ENCODE measurements around the gene ZNF638. TPM values are rescaled to one million over a fixed set of nuclear protein-coding genes. Genes with fewer than 3 reads are reported as not detected.
"Not testable (repeated sequence)": the region's sequence is repeated elsewhere in the genome, so short reads cannot be mapped to it uniquely, and the experiment has no call there.

The ZNF638 gene
- total and polyA plus RNA-seq, 9 donors = 76.0 to 150 (median 105) TPM

DNA sequence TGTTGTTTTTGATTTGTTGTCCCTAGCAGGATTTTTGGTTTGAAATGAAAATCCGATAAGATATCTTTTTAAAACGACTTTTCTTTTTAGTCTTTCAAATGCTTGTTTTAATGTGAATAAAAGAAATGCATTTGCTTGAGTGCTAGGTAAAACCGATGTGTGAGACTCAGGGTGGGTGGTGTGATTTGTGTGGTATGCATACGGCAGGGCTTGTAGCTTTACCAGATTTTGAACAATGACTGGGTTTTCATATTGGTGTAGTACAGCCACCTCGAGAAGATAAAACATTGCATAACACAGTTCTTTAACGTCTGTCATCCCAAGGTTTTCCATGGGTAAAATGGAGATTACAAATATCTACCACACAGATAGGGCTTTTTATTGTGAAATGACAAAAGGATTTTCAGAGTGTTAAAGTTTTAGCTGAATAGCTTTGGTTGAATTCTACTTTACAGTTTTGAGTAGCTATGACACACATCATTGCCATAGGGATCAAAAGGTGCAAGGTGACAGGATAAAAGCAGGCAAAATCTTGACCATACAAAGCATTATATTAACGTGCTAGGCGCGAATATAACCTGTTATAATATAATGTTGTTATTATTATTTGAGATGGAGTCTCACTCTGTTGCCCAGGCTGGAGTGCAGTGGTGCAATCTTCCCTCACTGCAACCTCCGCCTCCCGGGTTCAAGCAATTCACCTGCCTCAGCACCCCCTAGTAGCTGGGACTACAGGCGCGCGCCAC, 824 bp upstream of the ZNF638 start:
- Histone ChIP-seq H3K27me3 (ENCODE audit: control insufficient read depth, insufficient read depth, low read length) (peaks cover 3% of the 10 kb centered on the region), H3K27ac (ENCODE audit: low read length) (no peak overlapping the region), H3K9me3 (replicated peaks; ENCODE audit: control insufficient read depth, low read depth, low read length) (no peaks in the 10 kb centered on the region), H3K36me3 (ENCODE audit: control insufficient read depth, insufficient read depth, low read length) (peaks cover 3% of the 10 kb centered on the region), H3K4me3 (ENCODE audit: low read length) (no peak overlapping the region), H3K4me1 (ENCODE audit: control insufficient read depth, insufficient read depth, low read length) (peaks cover 2% of the 10 kb centered on the region)
- DNase-seq = no peak
- 45% methylated on average over 5 of the region's 14 CpGs for WGBS (ENCODE audit: insufficient coverage)

DNA sequence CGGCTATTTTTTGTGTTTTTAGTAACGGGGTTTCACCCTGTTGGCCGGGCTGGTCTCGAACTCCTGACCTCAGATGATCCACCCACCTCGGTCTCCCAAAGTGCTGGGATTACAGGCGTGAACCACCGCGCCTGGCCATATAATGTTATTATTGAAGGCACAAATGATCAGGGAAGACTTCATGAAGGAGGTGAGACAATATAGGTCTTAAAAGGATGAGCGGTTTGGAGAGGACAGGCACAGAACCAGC, 326 bp upstream of the ZNF638 start:
- DNase-seq; H3K27ac ChIP-seq (ENCODE audit: low read length); H3K36me3 ChIP-seq (ENCODE audit: control insufficient read depth, insufficient read depth, low read length); H3K4me1 ChIP-seq (ENCODE audit: control insufficient read depth, insufficient read depth, low read length); H3K9me3 ChIP-seq (replicated peaks; ENCODE audit: control insufficient read depth, low read depth, low read length); H3K27me3 ChIP-seq (ENCODE audit: control insufficient read depth, insufficient read depth, low read length): not testable (repeated sequence)
- H3K4me3 ChIP-seq (ENCODE audit: low read length) = peak overlapping the region; percentile 11
- WGBS (ENCODE audit: insufficient coverage) = 14% methylated on average over 9 of the region's 9 CpGs

DNA sequence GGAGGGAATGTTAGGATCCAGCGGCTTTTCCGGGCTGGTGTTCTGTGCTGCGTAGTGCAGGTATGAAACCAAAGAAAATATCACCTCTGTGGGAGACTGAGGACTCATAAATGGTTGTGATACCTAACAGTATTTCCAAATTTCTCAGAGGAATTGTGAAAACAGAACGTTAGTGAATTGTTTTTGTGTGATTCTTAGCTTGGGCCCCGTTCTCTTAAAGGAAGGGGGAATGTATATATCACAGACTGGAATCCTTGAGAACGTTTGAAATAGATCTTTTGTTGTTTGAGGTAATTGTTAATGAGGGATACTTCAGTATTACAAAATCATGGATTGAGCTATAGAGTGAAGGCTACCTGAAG, 834 bp downstream of the ZNF638 start:
- no peak for DNase-seq
- H3K4me1 ChIP-seq (ENCODE audit: control insufficient read depth, insufficient read depth, low read length) = peaks cover 2% of the 10 kb centered on the region
- H3K27me3 ChIP-seq (ENCODE audit: control insufficient read depth, insufficient read depth, low read length) = peaks cover 3% of the 10 kb centered on the region
- peak overlapping the region; percentile 92 for H3K4me3 ChIP-seq (ENCODE audit: low read length)
- peaks cover 3% of the 10 kb centered on the region for H3K36me3 ChIP-seq (ENCODE audit: control insufficient read depth, insufficient read depth, low read length)
- 7% methylated on average over 3 of the region's 6 CpGs for WGBS (ENCODE audit: insufficient coverage)
- no peaks in the 10 kb centered on the region for H3K9me3 ChIP-seq (replicated peaks; ENCODE audit: control insufficient read depth, low read depth, low read length)
- H3K27ac ChIP-seq (ENCODE audit: low read length) = peak overlapping the region; percentile 99

DNA sequence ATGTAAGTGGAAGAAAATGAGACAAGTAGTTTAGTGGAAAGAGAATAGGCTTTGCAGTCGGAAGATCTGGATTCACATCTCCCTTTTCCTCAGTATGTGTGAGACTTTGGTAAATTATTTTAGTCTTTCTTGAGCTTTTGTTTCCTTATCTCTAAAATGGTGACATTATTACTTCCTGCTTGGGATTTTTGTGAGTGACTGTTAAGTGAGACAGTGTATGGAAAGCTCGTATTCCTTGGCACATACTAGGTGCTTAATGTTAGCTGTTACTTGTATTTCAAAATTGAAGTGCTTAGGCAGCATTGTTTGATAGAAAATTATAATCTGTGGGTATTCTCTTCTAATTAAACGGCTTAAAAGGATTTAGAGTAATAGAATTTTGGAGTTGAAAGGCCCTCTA, 2.0 kb downstream of the ZNF638 start:
- no peak for DNase-seq
- peaks cover 3% of the 10 kb centered on the region for H3K36me3 ChIP-seq (ENCODE audit: control insufficient read depth, insufficient read depth, low read length)

DNA sequence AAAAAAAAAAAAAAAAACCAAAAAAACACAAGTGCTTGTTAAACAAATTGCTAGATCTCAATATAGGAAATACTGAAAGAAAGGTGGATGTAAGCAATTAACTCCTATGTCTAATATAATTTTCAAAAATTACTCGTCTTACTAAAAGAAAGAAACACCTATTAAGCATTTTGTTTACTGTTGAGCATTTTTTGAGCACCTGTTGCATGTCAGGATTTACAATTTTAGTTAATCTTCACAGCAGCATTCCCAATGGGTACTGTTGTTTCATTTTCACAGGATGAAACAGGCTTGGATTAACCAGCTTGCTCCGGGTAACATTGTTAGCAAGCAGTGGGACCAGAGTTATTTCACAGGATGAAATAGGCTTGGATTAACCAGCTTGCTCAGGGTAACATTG, 4.8 kb downstream of the ZNF638 start:
- Histone ChIP-seq H3K4me3 (ENCODE audit: low read length) (no peak overlapping the region), H3K4me1 (ENCODE audit: control insufficient read depth, insufficient read depth, low read length) (peaks cover 2% of the 10 kb centered on the region)
- WGBS (ENCODE audit: insufficient coverage) = 43% methylated on average over 1 of the region's 2 CpGs

More for the DNA sequence above, 2.0 kb downstream of the ZNF638 start:
- WGBS (ENCODE audit: insufficient coverage) = no CpG with 5 or more reads among the region's 3 CpGs
- H3K4me1 ChIP-seq (ENCODE audit: control insufficient read depth, insufficient read depth, low read length) = peaks cover 2% of the 10 kb centered on the region
- no peak overlapping the region for H3K27ac ChIP-seq (ENCODE audit: low read length)
- H3K27me3 ChIP-seq (ENCODE audit: control insufficient read depth, insufficient read depth, low read length) = no peaks in the 10 kb centered on the region
- H3K9me3 ChIP-seq (replicated peaks; ENCODE audit: control insufficient read depth, low read depth, low read length) = no peaks in the 10 kb centered on the region
- H3K4me3 ChIP-seq (ENCODE audit: low read length) = peak overlapping the region; percentile 18

DNA sequence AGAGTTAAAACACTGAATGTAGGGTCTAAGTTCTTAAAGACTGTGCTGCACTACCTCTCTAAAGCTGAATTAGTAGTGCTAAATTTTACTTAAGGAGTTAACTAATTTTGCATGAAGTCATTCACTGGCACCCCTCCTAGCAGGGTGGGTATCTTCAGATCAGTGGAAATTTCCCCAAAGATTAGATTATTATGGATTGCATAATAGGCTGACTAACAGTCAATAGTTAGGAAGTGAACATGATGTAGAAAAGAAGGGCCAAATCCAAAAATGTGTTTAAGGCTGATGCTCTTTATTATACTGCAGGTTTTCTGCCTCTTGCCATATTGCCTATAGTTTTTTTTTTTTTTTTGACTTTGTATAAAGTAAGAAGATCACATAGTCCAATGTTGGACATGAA, 5.2 kb downstream of the ZNF638 start:
- peaks cover 3% of the 10 kb centered on the region for H3K36me3 ChIP-seq (ENCODE audit: control insufficient read depth, insufficient read depth, low read length)
- H3K4me1 ChIP-seq (ENCODE audit: control insufficient read depth, insufficient read depth, low read length) = peaks cover 2% of the 10 kb centered on the region

More for the DNA sequence above, 4.8 kb downstream of the ZNF638 start:
- peaks cover 3% of the 10 kb centered on the region for H3K36me3 ChIP-seq (ENCODE audit: control insufficient read depth, insufficient read depth, low read length)
- H3K9me3 ChIP-seq (replicated peaks; ENCODE audit: control insufficient read depth, low read depth, low read length) = no peaks in the 10 kb centered on the region
- H3K27me3 ChIP-seq (ENCODE audit: control insufficient read depth, insufficient read depth, low read length) = no peaks in the 10 kb centered on the region
- DNase-seq = no peak
- H3K27ac ChIP-seq (ENCODE audit: low read length) = no peak overlapping the region

DNA sequence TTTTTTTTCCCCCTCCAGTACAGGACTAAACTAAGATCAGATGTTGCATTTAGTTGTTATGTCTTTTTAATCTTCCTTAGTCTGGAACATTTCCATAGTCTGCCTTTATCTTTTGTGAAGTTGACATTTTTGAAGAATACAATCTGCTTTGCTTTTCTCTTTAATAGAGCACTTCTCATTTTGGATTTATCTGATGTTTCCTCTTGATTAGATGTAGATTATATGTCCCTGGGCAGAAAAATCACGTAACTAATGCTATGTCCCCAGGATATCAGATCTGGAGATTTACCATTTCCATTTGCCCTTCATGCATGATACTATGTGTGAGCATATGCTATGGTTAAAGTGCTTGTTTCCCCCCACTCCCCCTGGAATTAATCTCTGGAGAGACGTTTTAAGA, 6.2 kb downstream of the ZNF638 start:
- peaks cover 2% of the 10 kb centered on the region for H3K4me1 ChIP-seq (ENCODE audit: control insufficient read depth, insufficient read depth, low read length)
- no CpG with 5 or more reads among the region's 2 CpGs for WGBS (ENCODE audit: insufficient coverage)

More for the DNA sequence above, 5.2 kb downstream of the ZNF638 start:
- DNase-seq = peak; percentile 77
- no peak overlapping the region for H3K27ac ChIP-seq (ENCODE audit: low read length)
- no peaks in the 10 kb centered on the region for H3K9me3 ChIP-seq (replicated peaks; ENCODE audit: control insufficient read depth, low read depth, low read length)
- H3K27me3 ChIP-seq (ENCODE audit: control insufficient read depth, insufficient read depth, low read length) = no peaks in the 10 kb centered on the region
- H3K4me3 ChIP-seq (ENCODE audit: low read length) = no peak overlapping the region

DNA sequence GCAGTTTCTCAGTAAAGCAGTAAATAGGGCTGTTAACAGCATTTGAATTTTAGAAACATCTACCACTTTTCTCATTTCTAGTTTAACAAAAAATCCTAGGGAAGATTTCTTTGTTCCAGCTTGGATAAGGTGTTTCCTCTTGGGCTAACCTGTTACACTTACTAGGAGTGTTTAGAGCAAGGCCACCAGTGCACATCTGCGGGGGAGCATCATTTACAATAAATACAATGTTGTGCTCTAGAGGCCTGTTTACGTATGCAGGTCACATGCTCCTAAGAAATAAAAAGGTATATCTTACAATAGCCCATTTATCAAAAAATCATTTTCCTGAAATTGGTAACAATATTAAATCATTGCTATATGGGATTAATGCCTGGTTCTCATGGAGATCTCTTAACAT, 8.1 kb downstream of the ZNF638 start:
- no peaks in the 10 kb centered on the region for H3K27me3 ChIP-seq (ENCODE audit: control insufficient read depth, insufficient read depth, low read length)
- H3K9me3 ChIP-seq (replicated peaks; ENCODE audit: control insufficient read depth, low read depth, low read length) = no peaks in the 10 kb centered on the region
- no peak for DNase-seq
- no peak overlapping the region for H3K27ac ChIP-seq (ENCODE audit: low read length)
- H3K36me3 ChIP-seq (ENCODE audit: control insufficient read depth, insufficient read depth, low read length) = peaks cover 3% of the 10 kb centered on the region
- H3K4me3 ChIP-seq (ENCODE audit: low read length) = no peak overlapping the region
- WGBS (ENCODE audit: insufficient coverage) = no CpG with 5 or more reads among the region's 2 CpGs
- H3K4me1 ChIP-seq (ENCODE audit: control insufficient read depth, insufficient read depth, low read length) = no peaks in the 10 kb centered on the region

More for the DNA sequence above, 6.2 kb downstream of the ZNF638 start:
- Histone ChIP-seq H3K4me3 (ENCODE audit: low read length) (no peak overlapping the region), H3K9me3 (replicated peaks; ENCODE audit: control insufficient read depth, low read depth, low read length) (no peaks in the 10 kb centered on the region), H3K36me3 (ENCODE audit: control insufficient read depth, insufficient read depth, low read length) (peaks cover 3% of the 10 kb centered on the region), H3K27me3 (ENCODE audit: control insufficient read depth, insufficient read depth, low read length) (no peaks in the 10 kb centered on the region), H3K27ac (ENCODE audit: low read length) (no peak overlapping the region)
- DNase-seq = no peak

DNA sequence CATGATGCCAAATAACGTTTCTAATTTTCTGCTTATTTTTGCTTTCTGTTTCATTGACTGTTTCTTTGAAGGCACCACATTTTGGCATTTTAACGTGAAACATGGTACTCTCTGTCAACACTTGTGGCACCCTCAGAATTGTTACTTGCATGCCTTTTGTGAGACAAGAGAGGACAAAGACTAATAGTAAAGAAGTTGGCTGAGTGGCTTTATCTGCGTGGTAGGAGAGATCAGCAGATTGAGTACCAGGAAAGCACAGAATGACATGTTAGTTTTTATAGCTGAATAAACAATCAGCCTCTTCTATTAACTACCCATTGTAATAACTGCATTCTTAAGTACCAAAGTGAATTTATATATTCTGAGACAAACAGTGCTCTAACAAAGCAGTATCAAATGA, 8.6 kb downstream of the ZNF638 start:
- DNase-seq = no peak
- no peaks in the 10 kb centered on the region for H3K36me3 ChIP-seq (ENCODE audit: control insufficient read depth, insufficient read depth, low read length)
- H3K4me3 ChIP-seq (ENCODE audit: low read length) = no peak overlapping the region
- no peaks in the 10 kb centered on the region for H3K27me3 ChIP-seq (ENCODE audit: control insufficient read depth, insufficient read depth, low read length)
- no peak overlapping the region for H3K27ac ChIP-seq (ENCODE audit: low read length)
- WGBS (ENCODE audit: insufficient coverage) = no CpG with 5 or more reads among the region's 3 CpGs
- H3K9me3 ChIP-seq (replicated peaks; ENCODE audit: control insufficient read depth, low read depth, low read length) = no peaks in the 10 kb centered on the region
- H3K4me1 ChIP-seq (ENCODE audit: control insufficient read depth, insufficient read depth, low read length) = no peaks in the 10 kb centered on the region

DNA sequence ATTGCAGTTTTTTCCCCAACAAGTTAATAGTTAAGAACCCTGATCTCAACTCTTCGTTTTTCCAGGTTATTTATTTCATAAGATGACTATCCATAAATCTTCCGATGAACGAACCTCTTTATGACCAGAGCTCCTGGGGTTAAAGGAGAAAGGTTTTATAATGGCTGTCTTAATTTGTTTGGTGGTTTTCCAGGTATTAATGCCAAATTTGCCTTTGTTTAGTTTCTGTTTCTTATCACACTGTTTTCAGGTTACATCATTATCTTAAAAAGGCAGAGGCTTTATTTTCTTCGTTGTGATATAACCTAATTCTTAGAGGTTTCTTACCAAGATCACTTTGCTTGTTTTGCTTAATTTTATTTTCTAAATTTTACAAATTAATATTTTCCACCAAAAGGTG, 10.1 kb downstream of the ZNF638 start:
- no peaks in the 10 kb centered on the region for H3K27me3 ChIP-seq (ENCODE audit: control insufficient read depth, insufficient read depth, low read length)

DNA sequence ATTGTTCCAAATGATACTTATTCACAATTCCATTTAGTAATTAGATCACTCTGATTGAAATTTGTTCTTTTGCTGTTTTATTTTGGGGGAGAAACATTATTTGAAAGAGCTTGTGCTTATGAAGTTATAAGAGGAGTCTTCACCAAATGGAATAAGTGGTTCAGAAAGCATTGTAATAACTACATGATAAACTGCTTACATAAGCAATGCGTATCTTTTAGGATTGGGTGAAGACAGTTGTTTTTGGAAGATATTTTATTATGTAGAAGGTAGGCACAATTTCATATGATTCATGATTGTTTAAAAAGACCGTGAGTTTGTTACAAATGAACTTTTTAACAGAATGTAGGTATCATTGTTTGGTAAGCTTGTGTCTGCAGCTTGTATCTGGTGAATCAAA, 14.5 kb downstream of the ZNF638 start:
- Histone ChIP-seq H3K4me1 (ENCODE audit: control insufficient read depth, insufficient read depth, low read length) (no peaks in the 10 kb centered on the region), H3K9me3 (replicated peaks; ENCODE audit: control insufficient read depth, low read depth, low read length) (no peaks in the 10 kb centered on the region), H3K36me3 (ENCODE audit: control insufficient read depth, insufficient read depth, low read length) (peaks cover 15% of the 10 kb centered on the region), H3K27me3 (ENCODE audit: control insufficient read depth, insufficient read depth, low read length) (no peaks in the 10 kb centered on the region), H3K27ac (ENCODE audit: low read length) (no peak overlapping the region), H3K4me3 (ENCODE audit: low read length) (no peak overlapping the region)
- no peak for DNase-seq
- 100% methylated on average over 1 of the region's 2 CpGs for WGBS (ENCODE audit: insufficient coverage)

More for the DNA sequence above, 10.1 kb downstream of the ZNF638 start:
- no peaks in the 10 kb centered on the region for H3K4me1 ChIP-seq (ENCODE audit: control insufficient read depth, insufficient read depth, low read length)
- DNase-seq = no peak
- no peak overlapping the region for H3K27ac ChIP-seq (ENCODE audit: low read length)
- H3K4me3 ChIP-seq (ENCODE audit: low read length) = no peak overlapping the region
- no peaks in the 10 kb centered on the region for H3K36me3 ChIP-seq (ENCODE audit: control insufficient read depth, insufficient read depth, low read length)
- H3K9me3 ChIP-seq (replicated peaks; ENCODE audit: control insufficient read depth, low read depth, low read length) = no peaks in the 10 kb centered on the region
- no CpG with 5 or more reads among the region's 4 CpGs for WGBS (ENCODE audit: insufficient coverage)

Data from muscle of leg (tissue), 11 donors.